ENCODE data around the gene RAB3GAP2. TPM values are rescaled to one million over a fixed set of nuclear protein-coding genes. Genes with fewer than 3 reads are reported as not detected.
A peak's percentile ranks its signal among the peaks of the same experiment; 100 is the strongest.

Gene RAB3GAP2
- total and polyA plus RNA-seq, 2 of the 13 experiments (the other 11 are each of a cell fraction or from before 2014, with no cell fraction given) = 22.6 to 25.0 TPM

DNA sequence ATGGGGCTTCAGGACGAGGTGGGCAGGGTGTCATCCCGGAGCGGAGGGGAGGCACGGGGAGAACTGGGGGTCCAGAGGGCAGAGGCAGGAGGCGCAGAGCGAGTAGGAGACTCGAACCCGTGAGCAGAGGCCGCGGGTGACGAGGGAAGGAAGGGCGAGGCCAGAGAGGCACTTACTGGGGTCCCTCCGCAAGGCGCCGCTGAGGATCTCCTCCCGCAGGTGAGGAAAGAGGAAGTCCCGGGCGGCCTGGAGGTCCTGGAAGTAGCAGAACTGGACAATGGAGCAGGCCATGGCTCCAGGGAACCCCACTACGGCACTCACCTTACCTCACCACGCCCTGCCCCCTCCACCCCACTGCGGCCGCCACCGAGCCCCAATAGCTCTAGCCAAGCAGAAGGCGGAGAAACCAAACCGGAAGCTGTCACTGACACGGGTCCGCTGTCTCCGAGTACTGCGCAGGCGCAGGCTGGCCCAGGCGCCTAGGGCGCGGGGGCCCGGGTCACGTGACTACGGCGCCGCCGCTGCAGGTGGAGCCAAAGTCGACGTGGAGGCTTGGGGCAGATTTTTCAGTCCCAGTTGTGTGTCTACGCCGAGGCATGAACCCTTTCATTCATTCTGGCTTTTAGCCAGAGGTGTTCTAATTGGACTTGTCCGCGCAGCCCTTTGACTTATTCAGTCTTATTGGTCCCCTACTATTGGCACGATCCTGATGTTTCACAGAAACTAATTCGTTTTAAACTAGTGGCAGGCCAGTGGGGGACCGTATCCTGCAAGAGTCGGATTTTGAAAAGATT is at the start of gene RAB3GAP2 (continued):
- TF ChIP-seq, protein P1, sequence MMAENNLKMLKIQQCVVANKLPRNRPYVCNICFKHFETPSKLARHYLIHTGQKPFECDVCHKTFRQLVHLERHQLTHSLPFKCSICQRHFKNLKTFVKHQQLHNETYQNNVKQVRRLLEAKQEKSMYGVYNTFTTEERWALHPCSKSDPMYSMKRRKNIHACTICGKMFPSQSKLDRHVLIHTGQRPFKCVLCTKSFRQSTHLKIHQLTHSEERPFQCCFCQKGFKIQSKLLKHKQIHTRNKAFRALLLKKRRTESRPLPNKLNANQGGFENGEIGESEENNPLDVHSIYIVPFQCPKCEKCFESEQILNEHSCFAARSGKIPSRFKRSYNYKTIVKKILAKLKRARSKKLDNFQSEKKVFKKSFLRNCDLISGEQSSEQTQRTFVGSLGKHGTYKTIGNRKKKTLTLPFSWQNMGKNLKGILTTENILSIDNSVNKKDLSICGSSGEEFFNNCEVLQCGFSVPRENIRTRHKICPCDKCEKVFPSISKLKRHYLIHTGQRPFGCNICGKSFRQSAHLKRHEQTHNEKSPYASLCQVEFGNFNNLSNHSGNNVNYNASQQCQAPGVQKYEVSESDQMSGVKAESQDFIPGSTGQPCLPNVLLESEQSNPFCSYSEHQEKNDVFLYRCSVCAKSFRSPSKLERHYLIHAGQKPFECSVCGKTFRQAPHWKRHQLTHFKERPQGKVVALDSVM (CRISPR knock-in tag; IDR thresholded peaks at IDR 0.05) = no peak
- no peak for TF ChIP-seq PHF21A (CRISPR knock-in tag; IDR thresholded peaks at IDR 0.05)
- TF ChIP-seq ZNF567 (CRISPR knock-in tag; IDR thresholded peaks at IDR 0.05; ENCODE audit: borderline replicate concordance) = peak; percentile 43; the same call in 1 of the 2 replicates
- TF ChIP-seq ZNF331 (CRISPR knock-in tag; IDR thresholded peaks at IDR 0.05) = no peak
- no peak for TF ChIP-seq ZNF496 (CRISPR knock-in tag; IDR thresholded peaks at IDR 0.05; ENCODE audit: insufficient replicate concordance)
- no peak for TF ChIP-seq HNRNPUL1 (IDR thresholded peaks at IDR 0.05; ENCODE audit: low read depth, low read length)
- no peak; the same call in 1 of the 2 replicates for TF ChIP-seq ETV6 (CRISPR knock-in tag; conservative IDR thresholded peaks at IDR 0.05)
- TF ChIP-seq, protein P2, sequence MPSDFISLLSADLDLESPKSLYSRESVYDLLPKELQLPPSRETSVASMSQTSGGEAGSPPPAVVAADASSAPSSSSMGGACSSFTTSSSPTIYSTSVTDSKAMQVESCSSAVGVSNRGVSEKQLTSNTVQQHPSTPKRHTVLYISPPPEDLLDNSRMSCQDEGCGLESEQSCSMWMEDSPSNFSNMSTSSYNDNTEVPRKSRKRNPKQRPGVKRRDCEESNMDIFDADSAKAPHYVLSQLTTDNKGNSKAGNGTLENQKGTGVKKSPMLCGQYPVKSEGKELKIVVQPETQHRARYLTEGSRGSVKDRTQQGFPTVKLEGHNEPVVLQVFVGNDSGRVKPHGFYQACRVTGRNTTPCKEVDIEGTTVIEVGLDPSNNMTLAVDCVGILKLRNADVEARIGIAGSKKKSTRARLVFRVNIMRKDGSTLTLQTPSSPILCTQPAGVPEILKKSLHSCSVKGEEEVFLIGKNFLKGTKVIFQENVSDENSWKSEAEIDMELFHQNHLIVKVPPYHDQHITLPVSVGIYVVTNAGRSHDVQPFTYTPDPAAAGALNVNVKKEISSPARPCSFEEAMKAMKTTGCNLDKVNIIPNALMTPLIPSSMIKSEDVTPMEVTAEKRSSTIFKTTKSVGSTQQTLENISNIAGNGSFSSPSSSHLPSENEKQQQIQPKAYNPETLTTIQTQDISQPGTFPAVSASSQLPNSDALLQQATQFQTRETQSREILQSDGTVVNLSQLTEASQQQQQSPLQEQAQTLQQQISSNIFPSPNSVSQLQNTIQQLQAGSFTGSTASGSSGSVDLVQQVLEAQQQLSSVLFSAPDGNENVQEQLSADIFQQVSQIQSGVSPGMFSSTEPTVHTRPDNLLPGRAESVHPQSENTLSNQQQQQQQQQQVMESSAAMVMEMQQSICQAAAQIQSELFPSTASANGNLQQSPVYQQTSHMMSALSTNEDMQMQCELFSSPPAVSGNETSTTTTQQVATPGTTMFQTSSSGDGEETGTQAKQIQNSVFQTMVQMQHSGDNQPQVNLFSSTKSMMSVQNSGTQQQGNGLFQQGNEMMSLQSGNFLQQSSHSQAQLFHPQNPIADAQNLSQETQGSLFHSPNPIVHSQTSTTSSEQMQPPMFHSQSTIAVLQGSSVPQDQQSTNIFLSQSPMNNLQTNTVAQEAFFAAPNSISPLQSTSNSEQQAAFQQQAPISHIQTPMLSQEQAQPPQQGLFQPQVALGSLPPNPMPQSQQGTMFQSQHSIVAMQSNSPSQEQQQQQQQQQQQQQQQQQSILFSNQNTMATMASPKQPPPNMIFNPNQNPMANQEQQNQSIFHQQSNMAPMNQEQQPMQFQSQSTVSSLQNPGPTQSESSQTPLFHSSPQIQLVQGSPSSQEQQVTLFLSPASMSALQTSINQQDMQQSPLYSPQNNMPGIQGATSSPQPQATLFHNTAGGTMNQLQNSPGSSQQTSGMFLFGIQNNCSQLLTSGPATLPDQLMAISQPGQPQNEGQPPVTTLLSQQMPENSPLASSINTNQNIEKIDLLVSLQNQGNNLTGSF (CRISPR knock-in tag; IDR thresholded peaks at IDR 0.05) = no peak
- no peak for TF ChIP-seq MATR3 (CRISPR knock-in tag; IDR thresholded peaks at IDR 0.05)
- no peak for TF ChIP-seq TCF7L2 (IDR thresholded peaks at IDR 0.05; ENCODE audit: low read depth, low read length)
- TF ChIP-seq SATB2 (CRISPR knock-in tag; IDR thresholded peaks at IDR 0.05) = peak; percentile 93
- peak; percentile 28; the same call in 1 of the 2 replicates for TF ChIP-seq GATA4 (IDR thresholded peaks at IDR 0.05; ENCODE audit: borderline replicate concordance, low read depth)
- TF ChIP-seq, protein P3, sequence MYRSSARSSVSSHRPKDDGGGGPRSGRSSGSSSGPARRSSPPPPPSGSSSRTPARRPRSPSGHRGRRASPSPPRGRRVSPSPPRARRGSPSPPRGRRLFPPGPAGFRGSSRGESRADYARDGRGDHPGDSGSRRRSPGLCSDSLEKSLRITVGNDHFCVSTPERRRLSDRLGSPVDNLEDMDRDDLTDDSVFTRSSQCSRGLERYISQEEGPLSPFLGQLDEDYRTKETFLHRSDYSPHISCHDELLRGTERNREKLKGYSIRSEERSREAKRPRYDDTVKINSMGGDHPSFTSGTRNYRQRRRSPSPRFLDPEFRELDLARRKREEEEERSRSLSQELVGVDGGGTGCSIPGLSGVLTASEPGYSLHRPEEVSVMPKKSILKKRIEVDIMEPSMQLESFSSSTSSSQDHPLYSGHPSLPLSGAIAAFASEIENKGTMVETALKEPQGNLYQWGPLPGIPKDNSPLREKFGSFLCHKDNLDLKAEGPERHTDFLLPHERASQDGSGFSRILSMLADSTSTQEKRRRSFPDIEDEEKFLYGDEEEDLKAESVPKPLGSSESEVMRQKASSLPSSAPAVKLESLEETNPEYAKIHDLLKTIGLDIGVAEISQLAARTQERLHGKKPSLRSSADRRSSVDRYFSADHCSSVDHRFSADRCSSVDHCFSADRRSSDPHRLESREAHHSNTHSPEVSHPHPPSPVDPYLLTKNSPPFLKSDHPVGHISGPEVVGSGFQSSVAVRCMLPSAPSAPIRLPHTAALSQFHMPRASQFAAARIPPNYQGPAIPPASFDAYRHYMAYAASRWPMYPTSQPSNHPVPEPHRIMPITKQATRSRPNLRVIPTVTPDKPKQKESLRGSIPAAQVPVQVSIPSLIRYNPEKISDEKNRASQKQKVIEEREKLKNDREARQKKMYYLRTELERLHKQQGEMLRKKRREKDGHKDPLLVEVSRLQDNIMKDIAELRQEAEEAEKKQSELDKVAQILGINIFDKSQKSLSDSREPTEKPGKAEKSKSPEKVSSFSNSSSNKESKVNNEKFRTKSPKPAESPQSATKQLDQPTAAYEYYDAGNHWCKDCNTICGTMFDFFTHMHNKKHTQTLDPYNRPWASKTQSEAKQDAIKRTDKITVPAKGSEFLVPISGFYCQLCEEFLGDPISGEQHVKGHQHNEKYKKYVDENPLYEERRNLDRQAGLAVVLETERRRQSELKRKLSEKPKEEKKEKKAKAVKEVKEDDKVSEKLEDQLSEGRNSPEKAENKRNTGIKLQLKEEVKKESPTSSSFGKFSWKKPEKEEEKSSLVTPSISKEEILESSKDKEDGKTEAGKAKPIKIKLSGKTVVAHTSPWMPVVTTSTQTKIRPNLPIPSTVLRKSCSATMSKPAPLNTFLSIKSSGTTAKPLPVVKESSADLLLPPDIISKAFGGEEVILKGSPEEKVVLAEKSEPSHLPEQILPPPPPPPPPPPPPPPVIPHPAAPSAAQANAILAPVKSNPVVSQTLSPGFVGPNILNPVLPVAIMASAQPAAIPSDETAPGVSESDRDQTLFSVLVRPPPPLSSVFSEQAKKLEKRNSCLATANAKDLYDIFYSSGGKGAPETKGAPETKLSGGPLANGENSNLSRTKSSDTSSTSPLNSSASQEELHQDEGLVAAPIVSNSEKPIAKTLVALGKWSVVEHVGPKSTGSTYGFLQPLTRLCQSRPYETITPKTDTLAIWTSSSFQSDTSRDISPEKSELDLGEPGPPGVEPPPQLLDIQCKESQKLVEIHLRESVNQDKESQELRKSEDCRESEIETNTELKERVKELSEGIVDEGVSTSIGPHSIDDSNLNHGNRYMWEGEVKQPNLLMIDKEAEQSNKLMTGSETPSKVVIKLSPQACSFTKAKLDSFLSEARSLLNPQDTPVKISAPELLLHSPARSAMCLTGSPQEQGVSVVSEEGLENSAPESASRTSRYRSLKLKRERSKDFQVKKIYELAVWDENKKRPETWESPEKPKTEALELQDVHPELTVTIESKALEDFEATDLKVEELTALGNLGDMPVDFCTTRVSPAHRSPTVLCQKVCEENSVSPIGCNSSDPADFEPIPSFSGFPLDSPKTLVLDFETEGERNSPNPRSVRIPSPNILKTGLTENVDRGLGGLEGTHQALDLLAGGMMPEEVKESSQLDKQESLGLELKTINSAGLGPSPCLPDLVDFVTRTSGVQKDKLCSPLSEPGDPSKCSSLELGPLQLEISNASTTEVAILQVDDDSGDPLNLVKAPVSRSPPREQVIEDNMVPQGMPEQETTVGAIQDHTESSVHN (CRISPR knock-in tag; IDR thresholded peaks at IDR 0.05) = no peak
